Measurements from ENCODE around the gene CYP17A1.

CYP17A1 gene

GRCh38 chr10:102869258-102870198, 32.3 kb upstream of the CYP17A1 start, which contains the start of gene AS3MT:
Gene AS3MT (plus strand): TSS chr10:102869470. CDS start chr10:102869593, 123 bp downstream.
- WGBS (ENCODE audit: insufficient coverage), result 16% methylated on average over 51 of the region's 63 CpGs
- no peaks in the 10 kb centered on the region for H3K36me3 ChIP-seq (ENCODE audit: control insufficient read depth in 4 of 4, insufficient read depth in 4 of 4, low read length in 3 of 4)
- peaks cover 2 to 12% (median 7%) of the 10 kb centered on the region in 4 experiments for H3K4me1 ChIP-seq (ENCODE audit: control extremely low read depth in 1 of 4, control insufficient read depth in 4 of 4, insufficient read depth in 4 of 4, low read length in 3 of 4)
- H3K9me3 ChIP-seq (ENCODE audit: control extremely low read depth in 1 of 5, control insufficient read depth in 4 of 5, insufficient read depth in 2 of 5, low read depth in 1 of 5, low read length in 4 of 5), result no peaks in the 10 kb centered on the region
- ChIA-PET POLR2A (interaction anchor here (0.6 kb wide), 1 partner anchor 27 kb away, joined by 3 read pairs; no protein-coding TSS in a partner anchor), CTCF (no interaction called here)
- H3K27me3 ChIP-seq (replicated peaks in 2 of 5; ENCODE audit: control insufficient read depth in 4 of 5, insufficient read depth in 5 of 5, low read length in 4 of 5), result peaks cover 0 to 16% (median 0%) of the 10 kb centered on the region in 5 experiments
- peak within 1 kb of the TSS in 6 of 7 experiments; percentile 35 to 78 (median 51) for H3K4me3 ChIP-seq (ENCODE audit: control insufficient read depth in 1 of 7, extremely low read depth in 1 of 7, insufficient read depth in 4 of 7, low read depth in 2 of 7, low read length in 6 of 7)
- no peak within 1 kb of the TSS for H3K27ac ChIP-seq (ENCODE audit: insufficient read depth in 1 of 2, low read depth in 1 of 2, low read length in 2 of 2, poor library complexity in 1 of 2, severe bottlenecking in 2 of 2)
- peak; percentile 20 to 52 (median 37) for DNase-seq

- 49% methylated on average over 3 of the region's 5 CpGs for WGBS (ENCODE audit: insufficient coverage)
- peaks cover 0 to 16% (median 0%) of the 10 kb centered on the region in 5 experiments for H3K27me3 ChIP-seq (replicated peaks in 2 of 5; ENCODE audit: control insufficient read depth in 4 of 5, insufficient read depth in 5 of 5, low read length in 4 of 5)
- ChIA-PET POLR2A (interaction anchor here (0.6 kb wide), 1 partner anchor 26 kb away, joined by 3 read pairs; no protein-coding TSS in a partner anchor), CTCF (no interaction called here)
- peak overlapping the region in 6 of 7 experiments; percentile 13 to 78 (median 48) for H3K4me3 ChIP-seq (ENCODE audit: control insufficient read depth in 1 of 7, extremely low read depth in 1 of 7, insufficient read depth in 4 of 7, low read depth in 2 of 7, low read length in 6 of 7)
- H3K9me3 ChIP-seq (ENCODE audit: control extremely low read depth in 1 of 5, control insufficient read depth in 4 of 5, insufficient read depth in 2 of 5, low read depth in 1 of 5, low read length in 4 of 5), result no peaks in the 10 kb centered on the region
- H3K36me3 ChIP-seq (ENCODE audit: control insufficient read depth in 4 of 4, insufficient read depth in 4 of 4, low read length in 3 of 4), result no peaks in the 10 kb centered on the region
- H3K27ac ChIP-seq (ENCODE audit: insufficient read depth in 1 of 2, low read depth in 1 of 2, low read length in 2 of 2, poor library complexity in 1 of 2, severe bottlenecking in 2 of 2), result no peak overlapping the region
- H3K4me1 ChIP-seq (ENCODE audit: control extremely low read depth in 1 of 4, control insufficient read depth in 4 of 4, insufficient read depth in 4 of 4, low read length in 3 of 4), result peaks cover 2 to 12% (median 7%) of the 10 kb centered on the region in 4 experiments
- no peak for DNase-seq
These were observed 31.7 kb upstream of the CYP17A1 start for GRCh38 chr10:102868911-102869257.

GRCh38 chr10:102865620-102866019, 28.4 kb upstream of the CYP17A1 start:
- POLR2A ChIA-PET, result no interaction called here
- CTCF ChIA-PET, result interaction anchor here (1.9 kb wide), 1 partner anchor 11 kb away, joined by 6 read pairs; no protein-coding TSS in a partner anchor
- no peak for DNase-seq
- Histone ChIP-seq H3K4me3 (ENCODE audit: control insufficient read depth in 1 of 7, extremely low read depth in 1 of 7, insufficient read depth in 4 of 7, low read depth in 2 of 7, low read length in 6 of 7) (no peak overlapping the region), H3K27ac (ENCODE audit: insufficient read depth in 1 of 2, low read depth in 1 of 2, low read length in 2 of 2, poor library complexity in 1 of 2, severe bottlenecking in 2 of 2) (no peak overlapping the region), H3K36me3 (ENCODE audit: control insufficient read depth in 4 of 4, insufficient read depth in 4 of 4, low read length in 3 of 4) (peaks cover 3 to 8% (median 4%) of the 10 kb centered on the region in 4 experiments), H3K4me1 (ENCODE audit: control extremely low read depth in 1 of 4, control insufficient read depth in 4 of 4, insufficient read depth in 4 of 4, low read length in 3 of 4) (peaks cover 2 to 12% (median 7%) of the 10 kb centered on the region in 4 experiments), H3K9me3 (ENCODE audit: control extremely low read depth in 1 of 5, control insufficient read depth in 4 of 5, insufficient read depth in 2 of 5, low read depth in 1 of 5, low read length in 4 of 5) (no peaks in the 10 kb centered on the region), H3K27me3 (replicated peaks in 2 of 5; ENCODE audit: control insufficient read depth in 4 of 5, insufficient read depth in 5 of 5, low read length in 4 of 5) (peaks cover 0 to 15% (median 0%) of the 10 kb centered on the region in 5 experiments)
- WGBS (ENCODE audit: insufficient coverage), result no CpG with 5 or more reads among the region's 3 CpGs

GRCh38 chr10:102863660-102864059, 26.4 kb upstream of the CYP17A1 start:
- Histone ChIP-seq H3K4me1 (ENCODE audit: control extremely low read depth in 1 of 4, control insufficient read depth in 4 of 4, insufficient read depth in 4 of 4, low read length in 3 of 4) (no peaks in the 10 kb centered on the region), H3K4me3 (ENCODE audit: control insufficient read depth in 1 of 7, extremely low read depth in 1 of 7, insufficient read depth in 4 of 7, low read depth in 2 of 7, low read length in 6 of 7) (no peak overlapping the region), H3K36me3 (ENCODE audit: control insufficient read depth in 4 of 4, insufficient read depth in 4 of 4, low read length in 3 of 4) (peaks cover 3 to 11% (median 6%) of the 10 kb centered on the region in 4 experiments), H3K27me3 (replicated peaks in 2 of 5; ENCODE audit: control insufficient read depth in 4 of 5, insufficient read depth in 5 of 5, low read length in 4 of 5) (peaks cover 0 to 2% (median 0%) of the 10 kb centered on the region in 5 experiments), H3K9me3 (ENCODE audit: control extremely low read depth in 1 of 5, control insufficient read depth in 4 of 5, insufficient read depth in 2 of 5, low read depth in 1 of 5, low read length in 4 of 5) (no peaks in the 10 kb centered on the region), H3K27ac (ENCODE audit: insufficient read depth in 1 of 2, low read depth in 1 of 2, low read length in 2 of 2, poor library complexity in 1 of 2, severe bottlenecking in 2 of 2) (no peak overlapping the region)
- DNase-seq, result no peak
- ChIA-PET POLR2A (no interaction called here), CTCF (interaction anchor here (0.7 to 1.3 kb wide), 2 partner anchors 28 to 54 kb away, joined by 3 read pairs; partner anchors contain the start of gene CNNM2)
- 71% methylated on average over 1 of the region's 2 CpGs for WGBS (ENCODE audit: insufficient coverage)

- peaks cover 0 to 3% (median 0%) of the 10 kb centered on the region in 4 experiments for H3K4me1 ChIP-seq (ENCODE audit: control extremely low read depth in 1 of 4, control insufficient read depth in 4 of 4, insufficient read depth in 4 of 4, low read length in 3 of 4)
- DNase-seq, result no peak
- no peak overlapping the region for H3K4me3 ChIP-seq (ENCODE audit: control insufficient read depth in 1 of 7, extremely low read depth in 1 of 7, insufficient read depth in 4 of 7, low read depth in 2 of 7, low read length in 6 of 7)
- ChIA-PET POLR2A (no interaction called here), CTCF (interaction anchor here (0.7 kb wide), 1 partner anchor 288 kb away, joined by 3 read pairs; no protein-coding TSS in a partner anchor)
- H3K27me3 ChIP-seq (replicated peaks in 2 of 5; ENCODE audit: control insufficient read depth in 4 of 5, insufficient read depth in 5 of 5, low read length in 4 of 5), result no peaks in the 10 kb centered on the region
- H3K9me3 ChIP-seq (ENCODE audit: control extremely low read depth in 1 of 5, control insufficient read depth in 4 of 5, insufficient read depth in 2 of 5, low read depth in 1 of 5, low read length in 4 of 5), result no peaks in the 10 kb centered on the region
- peaks cover 3 to 11% (median 7%) of the 10 kb centered on the region in 4 experiments for H3K36me3 ChIP-seq (ENCODE audit: control insufficient read depth in 4 of 4, insufficient read depth in 4 of 4, low read length in 3 of 4)
- 100% methylated on average over 2 of the region's 2 CpGs for WGBS (ENCODE audit: insufficient coverage)
- H3K27ac ChIP-seq (ENCODE audit: insufficient read depth in 1 of 2, low read depth in 1 of 2, low read length in 2 of 2, poor library complexity in 1 of 2, severe bottlenecking in 2 of 2), result no peak overlapping the region
These were observed 22.7 kb upstream of the CYP17A1 start for GRCh38 chr10:102859911-102860310.

GRCh38 chr10:102856758-102857424, 19.7 kb upstream of the CYP17A1 start:
- Histone ChIP-seq H3K4me1 (ENCODE audit: control extremely low read depth in 1 of 4, control insufficient read depth in 4 of 4, insufficient read depth in 4 of 4, low read length in 3 of 4) (peaks cover 0 to 4% (median 3%) of the 10 kb centered on the region in 4 experiments), H3K36me3 (ENCODE audit: control insufficient read depth in 4 of 4, insufficient read depth in 4 of 4, low read length in 3 of 4) (peaks cover 0 to 5% (median 4%) of the 10 kb centered on the region in 4 experiments), H3K27ac (ENCODE audit: insufficient read depth in 1 of 2, low read depth in 1 of 2, low read length in 2 of 2, poor library complexity in 1 of 2, severe bottlenecking in 2 of 2) (no peak overlapping the region), H3K9me3 (ENCODE audit: control extremely low read depth in 1 of 5, control insufficient read depth in 4 of 5, insufficient read depth in 2 of 5, low read depth in 1 of 5, low read length in 4 of 5) (no peaks in the 10 kb centered on the region), H3K4me3 (ENCODE audit: control insufficient read depth in 1 of 7, extremely low read depth in 1 of 7, insufficient read depth in 4 of 7, low read depth in 2 of 7, low read length in 6 of 7) (no peak overlapping the region), H3K27me3 (replicated peaks in 2 of 5; ENCODE audit: control insufficient read depth in 4 of 5, insufficient read depth in 5 of 5, low read length in 4 of 5) (no peaks in the 10 kb centered on the region)
- no peak for DNase-seq
- ChIA-PET POLR2A (no interaction called here), CTCF (interaction anchor here (0.6 kb wide), 2 partner anchors 237 to 407 kb away, joined by 3 to 5 read pairs; no protein-coding TSS in a partner anchor)
- no CpG with 5 or more reads among the region's 3 CpGs for WGBS (ENCODE audit: insufficient coverage)
